NCI-H748 treated with DMSO at 0.1 percent for 48 hours (cell line): ENCODE results near the gene JAGN1.
A peak's percentile ranks its signal among the peaks of the same experiment; 100 is the strongest.
"Not testable (repeated sequence)": the region's sequence is repeated elsewhere in the genome, so short reads cannot be mapped to it uniquely, and the experiment has no call there.

Source experiments
- DNase-seq: peaks from one replicate; lab custom pipeline; 2025; lab: John Stamatoyannopoulos, UW

JAGN1 gene

GRCh38 chr3:9890249-9891071 lies at the start of gene JAGN1:
TSS of gene JAGN1 (plus strand) at chr3:9890610. CDS start at chr3:9890723, 113 bp downstream.
- peak; percentile 61 for DNase-seq

DNA sequence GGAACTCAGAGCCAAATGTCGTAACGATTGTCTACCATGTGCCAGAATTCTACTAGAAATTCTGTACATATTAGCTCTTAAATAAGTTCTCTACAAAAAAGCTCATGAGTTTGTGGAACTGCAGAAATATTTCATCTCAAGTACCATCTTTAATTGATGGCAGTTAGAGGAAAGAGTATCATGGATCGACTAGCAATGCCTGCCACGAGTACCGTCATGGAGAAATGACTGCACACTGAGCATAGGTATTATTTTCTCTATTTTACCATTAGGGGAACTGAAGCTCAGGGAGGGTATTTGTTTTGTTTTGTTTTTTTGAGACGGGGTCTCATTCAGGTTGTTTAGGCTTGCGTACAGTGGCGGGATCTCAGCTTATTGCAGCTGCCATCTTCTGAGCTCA lies 49.4 kb upstream of the JAGN1 start:
- DNase-seq: no peak

DNA sequence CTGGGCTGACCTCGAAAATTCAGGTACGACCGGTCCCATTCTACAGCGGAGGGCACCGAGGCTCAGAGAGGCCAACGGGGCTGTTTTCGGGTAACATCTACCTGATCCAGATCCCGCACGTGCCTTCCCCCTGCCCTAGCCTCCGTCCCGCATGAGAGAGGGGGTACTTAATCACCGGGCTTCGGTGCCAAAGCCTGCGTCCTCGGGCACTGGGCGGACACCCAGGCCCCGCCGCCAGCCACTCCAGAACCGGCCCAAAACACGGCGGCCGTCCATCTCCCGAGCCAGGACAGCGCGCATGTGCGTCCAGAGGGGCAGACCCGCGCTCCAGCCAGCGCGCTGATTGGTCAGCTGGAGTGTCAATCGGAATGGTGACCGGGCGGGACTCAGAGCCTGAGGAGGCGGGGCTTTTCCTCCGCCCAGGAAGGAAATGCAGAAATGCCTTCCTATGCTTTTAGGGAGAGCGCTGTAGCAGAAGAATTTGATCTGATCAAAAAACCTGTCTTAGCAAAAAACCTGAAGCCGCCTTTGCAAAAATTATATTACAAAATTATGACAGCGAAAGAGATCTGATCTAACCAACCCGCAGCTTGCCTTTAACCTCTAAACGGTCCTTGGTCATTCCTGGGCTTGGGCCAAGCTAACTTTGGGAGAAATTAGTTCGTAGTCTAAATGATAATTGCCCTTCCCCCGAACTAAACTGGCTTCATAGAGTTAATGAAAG lies 46.5 kb upstream of the JAGN1 start, which contains the start of gene RPUSD3:
Gene RPUSD3 (minus strand): TSS at position 294 of the 724 bp plus-strand sequence. CDS start 18 bp downstream, at position 276.
- DNase-seq: peak; percentile 74

DNA sequence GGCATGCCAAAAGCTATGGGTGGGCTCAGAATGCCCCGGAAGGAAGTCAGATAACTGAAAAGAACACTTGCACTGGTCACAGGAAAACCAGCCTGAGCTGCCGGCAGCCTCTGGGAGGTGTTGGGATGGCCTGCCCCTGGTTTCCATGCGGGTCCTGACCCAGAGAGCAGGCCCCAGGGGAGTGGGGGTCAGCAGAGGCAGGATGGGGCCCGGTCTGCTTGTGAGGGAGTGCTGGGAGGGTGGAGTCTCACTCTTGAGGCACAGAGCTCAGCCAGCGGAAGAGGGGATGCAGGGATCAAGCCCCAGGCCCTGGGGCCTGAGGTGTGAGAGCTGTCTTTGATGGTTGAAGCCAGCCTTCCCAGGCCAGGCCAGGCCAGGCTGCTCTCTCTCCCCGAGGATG lies 44.2 kb upstream of the JAGN1 start:
- no peak for DNase-seq

DNA sequence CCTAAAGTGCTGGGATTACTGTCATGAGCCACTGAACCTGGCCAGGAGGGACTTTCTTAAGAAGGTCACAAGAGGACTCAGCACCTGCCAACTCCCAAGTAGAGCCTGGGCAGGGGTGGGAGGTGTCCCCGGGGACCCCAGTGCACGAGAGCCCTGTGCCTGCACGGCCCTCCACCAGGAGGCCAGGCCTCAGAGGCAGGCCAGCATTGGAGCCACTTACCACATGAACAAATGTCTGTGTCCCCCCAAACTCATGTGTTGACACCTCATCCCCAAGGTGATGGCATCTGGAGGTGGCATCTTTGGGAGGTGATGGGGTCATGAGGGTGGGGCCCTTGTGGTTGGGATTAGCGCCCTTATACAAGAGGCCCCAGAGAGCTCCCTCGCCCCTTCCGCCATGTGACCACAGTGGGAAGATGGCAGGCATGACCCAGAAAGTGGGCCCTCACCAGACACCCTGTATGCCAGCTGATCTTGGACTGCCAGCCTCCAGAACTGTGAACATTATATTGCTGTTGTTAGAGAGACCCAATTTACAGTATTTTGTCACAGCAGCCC lies 43.4 kb upstream of the JAGN1 start:
- DNase-seq: no peak

GRCh38 chr3:9847870-9848269 lies 42.5 kb upstream of the JAGN1 start:
- not testable (repeated sequence) for DNase-seq

GRCh38 chr3:9848860-9849259 lies 41.5 kb upstream of the JAGN1 start:
- not testable (repeated sequence) for DNase-seq

GRCh38 chr3:9851383-9851782 lies 39.0 kb upstream of the JAGN1 start:
- DNase-seq: not testable (repeated sequence)

DNA sequence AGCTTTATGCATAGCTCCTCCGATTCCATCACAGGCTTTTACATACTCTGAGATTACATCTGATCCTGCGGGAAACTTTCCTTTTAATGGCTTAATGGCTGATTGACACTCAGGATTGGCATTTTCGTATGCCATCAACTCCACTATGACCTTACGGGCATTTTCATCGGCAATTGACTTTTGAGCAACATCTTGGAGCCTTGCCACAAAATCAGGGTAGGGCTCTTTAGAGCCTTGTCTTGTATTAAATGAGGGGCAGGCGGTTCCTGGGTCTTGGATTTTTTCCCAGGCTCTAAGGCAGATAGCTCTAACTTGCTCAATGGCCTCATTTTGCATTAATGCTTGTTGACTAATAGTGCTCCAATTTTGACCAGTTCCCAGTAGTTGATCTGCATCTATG lies 38.5 kb upstream of the JAGN1 start:
- DNase-seq: not testable (repeated sequence)

DNA sequence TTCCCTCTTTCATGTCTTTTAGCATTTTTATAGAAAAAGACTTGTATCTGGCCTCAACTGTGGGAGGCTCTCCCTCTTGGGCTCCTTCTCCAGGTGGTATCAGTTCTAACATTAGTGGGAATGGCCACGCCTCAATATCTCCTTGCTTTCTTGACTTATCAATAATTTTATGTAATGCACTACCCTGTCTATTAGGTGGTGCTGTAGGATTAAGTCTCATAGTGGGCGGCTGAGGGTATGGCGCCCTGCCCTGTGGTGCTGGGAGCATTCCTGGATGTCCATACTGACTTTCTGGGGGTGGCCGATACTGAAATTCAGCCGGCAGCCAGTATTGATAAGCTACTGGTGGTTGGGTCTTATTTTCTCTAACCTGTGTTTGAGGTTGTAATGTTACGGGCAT lies 37.9 kb upstream of the JAGN1 start:
- no peak for DNase-seq

- not testable (repeated sequence) for DNase-seq
Observed at GRCh38 chr3:9854291-9854940, 36.0 kb upstream of the JAGN1 start.

GRCh38 chr3:9855594-9855993 lies 34.8 kb upstream of the JAGN1 start:
- no peak for DNase-seq

- no peak for DNase-seq
Observed at GRCh38 chr3:9859530-9860025, 30.8 kb upstream of the JAGN1 start.

- no peak for DNase-seq
Observed at GRCh38 chr3:9861201-9861600, 29.2 kb upstream of the JAGN1 start.

GRCh38 chr3:9861626-9862130 lies 28.7 kb upstream of the JAGN1 start:
- no peak for DNase-seq

DNA sequence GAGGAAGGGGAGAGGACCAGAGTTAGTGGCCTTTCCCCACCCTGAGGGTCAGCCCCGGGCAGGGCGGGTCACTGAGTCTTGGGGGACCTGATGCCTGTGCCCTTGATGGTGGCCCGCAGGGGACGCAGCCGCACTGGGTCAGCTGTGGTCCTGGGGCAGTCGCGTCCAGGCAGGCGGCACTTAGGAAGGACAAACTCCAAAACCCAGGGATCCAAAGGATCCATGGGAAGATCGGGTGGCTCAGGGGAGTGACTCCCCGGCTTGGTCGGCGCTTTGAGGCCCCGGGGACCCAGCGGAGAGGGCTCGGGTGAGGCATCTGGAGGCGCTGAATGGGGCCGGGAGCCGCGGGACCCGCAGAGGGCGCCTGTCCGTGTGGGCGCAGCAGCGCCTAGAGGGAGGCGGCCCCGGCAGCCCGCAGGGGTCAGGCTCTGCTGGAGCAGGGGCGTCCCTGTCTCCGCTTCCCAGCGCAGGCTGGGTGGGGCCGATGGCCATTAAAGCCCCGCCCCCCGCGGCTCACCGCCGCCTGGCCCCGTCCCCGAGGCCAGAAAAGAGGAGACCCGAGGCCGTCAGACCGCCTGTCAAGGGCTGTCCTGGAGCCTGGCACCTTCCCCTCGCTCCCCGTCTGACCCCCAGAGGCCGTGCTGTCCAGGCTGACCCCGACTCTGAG lies 27.9 kb upstream of the JAGN1 start:
- no peak for DNase-seq

- no peak for DNase-seq
Observed at GRCh38 chr3:9863058-9863772, 27.2 kb upstream of the JAGN1 start.

- DNase-seq: no peak
Observed at GRCh38 chr3:9864200-9864927, 26.0 kb upstream of the JAGN1 start.

- not testable (repeated sequence) for DNase-seq
Observed at GRCh38 chr3:9865125-9865637, 25.2 kb upstream of the JAGN1 start.

- no peak for DNase-seq
Observed at GRCh38 chr3:9866639-9867038, 23.8 kb upstream of the JAGN1 start.
